GM19468 (cell line): ENCODE data around the gene EXOSC2.
"Not testable (repeated sequence)": the region's sequence is repeated elsewhere in the genome, so short reads cannot be mapped to it uniquely, and the experiment has no call there.

Experiments
- ATAC-seq: cut with Tn5 transposase; IDR thresholded peaks from one replicate; pipeline ENCODE4 v1.9.1; 2021; ENCODE audit warnings: mild to moderate bottlenecking, moderate library complexity, moderate number of reproducible peaks; ENCODE audit not compliant: unreplicated experiment; ENCODE audit errors: extremely low read depth

The EXOSC2 gene

GRCh38 chr9:130666393-130667119 lies 27.0 kb upstream of the EXOSC2 start:
- ATAC-seq: no peak

DNA sequence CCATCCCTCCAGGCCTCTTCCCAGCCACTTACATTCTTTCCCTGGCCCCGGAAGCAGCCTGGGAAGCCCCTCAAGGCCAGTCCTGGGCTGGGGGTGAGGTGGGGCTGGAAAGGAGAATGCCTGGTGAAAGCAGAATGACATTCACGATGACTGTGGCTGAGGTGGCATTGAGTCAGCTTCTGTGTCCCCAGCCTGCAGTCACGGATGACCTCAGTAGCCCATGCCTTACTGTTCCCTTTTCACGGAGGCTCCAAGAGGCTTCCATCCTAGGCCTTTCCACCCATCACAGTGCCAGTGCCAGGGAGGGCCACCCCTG lies 26.5 kb upstream of the EXOSC2 start:
- ATAC-seq: no peak

DNA sequence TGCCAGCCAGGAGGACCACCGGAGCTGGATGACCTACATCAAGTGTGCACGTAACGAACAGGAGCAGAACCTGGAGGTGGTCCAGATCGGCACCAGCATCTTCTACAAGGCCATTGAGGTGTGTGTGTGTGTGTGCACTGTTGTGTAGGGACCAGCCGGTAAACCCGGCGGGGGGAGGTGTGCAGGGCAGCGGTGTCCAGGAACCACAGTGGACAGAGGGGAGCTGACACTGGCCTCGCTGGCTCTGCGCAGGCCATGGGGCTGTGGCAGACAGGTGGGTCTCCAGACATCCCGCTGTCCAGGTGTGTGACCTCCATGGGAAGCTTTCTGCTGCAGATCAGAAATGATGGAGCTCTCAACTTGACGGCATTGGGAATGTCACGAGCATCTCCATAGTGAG lies 25.4 kb upstream of the EXOSC2 start:
- ATAC-seq: no peak

DNA sequence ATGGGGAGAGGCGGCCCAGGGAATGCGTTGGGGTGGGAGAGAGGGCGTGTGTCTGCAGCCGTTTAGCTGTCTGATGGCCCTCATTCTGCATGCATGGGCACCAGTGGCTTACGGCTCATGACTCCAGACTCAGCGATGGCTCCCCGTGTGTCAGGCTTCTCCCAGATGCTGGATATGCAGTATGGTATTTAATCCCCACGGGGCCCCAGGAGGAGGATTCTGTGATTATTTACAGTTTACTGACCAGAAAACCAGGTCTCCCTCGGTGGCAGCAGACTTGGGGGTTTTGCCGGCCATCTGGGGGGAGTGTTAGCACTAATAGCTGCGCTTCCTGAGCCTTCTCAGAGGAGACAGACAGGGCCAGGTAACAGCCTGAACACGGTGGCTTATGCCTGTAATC lies 24.9 kb upstream of the EXOSC2 start:
- ATAC-seq: no peak

GRCh38 chr9:130669965-130670364 lies 23.6 kb upstream of the EXOSC2 start:
- no peak for ATAC-seq

GRCh38 chr9:130670644-130671043 lies 22.9 kb upstream of the EXOSC2 start:
- ATAC-seq: no peak

GRCh38 chr9:130672466-130672865 lies 21.1 kb upstream of the EXOSC2 start:
- ATAC-seq: no peak

DNA sequence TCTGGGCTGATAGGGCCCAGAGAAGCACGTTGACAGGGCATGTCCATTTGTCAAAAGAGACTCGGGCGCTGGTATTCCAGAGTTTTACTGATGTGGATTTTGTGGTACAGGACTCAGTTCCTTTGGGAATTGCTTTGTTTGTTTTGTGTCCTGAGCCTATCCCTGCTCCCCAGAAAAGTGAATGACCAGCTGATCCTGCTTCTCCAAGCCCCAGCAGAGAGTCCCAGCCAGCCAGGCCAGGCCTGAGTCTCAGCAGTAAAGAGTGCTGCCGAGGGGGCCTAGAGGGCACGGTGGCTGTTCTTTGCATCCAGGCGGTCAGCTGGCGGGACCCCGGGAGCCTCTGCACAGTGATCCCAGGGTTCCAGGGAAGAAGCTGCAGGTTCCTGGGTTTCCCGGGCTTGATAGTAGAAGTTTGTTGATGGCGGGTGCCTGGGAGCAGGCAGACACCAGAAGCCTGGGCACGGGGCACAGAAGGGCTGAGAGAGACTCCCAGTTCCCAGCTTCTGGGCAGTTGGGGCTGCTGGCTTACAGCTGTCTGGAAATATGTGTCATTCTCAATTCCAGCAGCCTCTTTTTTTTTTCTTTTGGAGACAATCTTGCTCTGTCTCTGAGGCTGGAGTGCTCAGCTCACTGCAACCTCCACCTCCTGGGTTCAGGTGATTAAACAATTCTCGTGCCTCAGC lies 20.5 kb upstream of the EXOSC2 start:
- ATAC-seq: no peak

- ATAC-seq: no peak
Measured at GRCh38 chr9:130675396-130675795, 18.2 kb upstream of the EXOSC2 start.

DNA sequence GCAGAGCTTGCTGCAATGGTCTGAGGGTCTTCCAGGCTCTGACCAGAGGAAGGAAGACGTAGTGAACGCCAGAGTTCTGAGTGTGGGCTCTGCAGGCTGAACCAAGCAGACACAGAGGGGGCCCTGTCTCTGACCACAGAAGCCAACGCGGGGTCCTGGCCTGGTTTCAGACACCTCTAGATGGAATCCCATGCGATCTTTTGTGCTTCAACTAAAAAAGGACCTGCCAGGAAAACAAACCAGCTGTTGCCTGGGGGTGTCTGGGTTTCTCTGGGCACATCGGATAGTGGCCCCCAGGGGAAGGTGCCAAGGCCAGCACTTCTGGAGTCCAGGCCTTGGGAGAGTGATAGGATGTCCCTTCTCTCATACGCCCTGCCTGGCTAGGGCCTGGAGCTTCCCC lies 16.3 kb upstream of the EXOSC2 start:
- ATAC-seq: no peak

- no peak for ATAC-seq
Measured at GRCh38 chr9:130680836-130681768, 12.5 kb upstream of the EXOSC2 start.

GRCh38 chr9:130681769-130682420 lies 11.7 kb upstream of the EXOSC2 start:
- ATAC-seq: no peak

DNA sequence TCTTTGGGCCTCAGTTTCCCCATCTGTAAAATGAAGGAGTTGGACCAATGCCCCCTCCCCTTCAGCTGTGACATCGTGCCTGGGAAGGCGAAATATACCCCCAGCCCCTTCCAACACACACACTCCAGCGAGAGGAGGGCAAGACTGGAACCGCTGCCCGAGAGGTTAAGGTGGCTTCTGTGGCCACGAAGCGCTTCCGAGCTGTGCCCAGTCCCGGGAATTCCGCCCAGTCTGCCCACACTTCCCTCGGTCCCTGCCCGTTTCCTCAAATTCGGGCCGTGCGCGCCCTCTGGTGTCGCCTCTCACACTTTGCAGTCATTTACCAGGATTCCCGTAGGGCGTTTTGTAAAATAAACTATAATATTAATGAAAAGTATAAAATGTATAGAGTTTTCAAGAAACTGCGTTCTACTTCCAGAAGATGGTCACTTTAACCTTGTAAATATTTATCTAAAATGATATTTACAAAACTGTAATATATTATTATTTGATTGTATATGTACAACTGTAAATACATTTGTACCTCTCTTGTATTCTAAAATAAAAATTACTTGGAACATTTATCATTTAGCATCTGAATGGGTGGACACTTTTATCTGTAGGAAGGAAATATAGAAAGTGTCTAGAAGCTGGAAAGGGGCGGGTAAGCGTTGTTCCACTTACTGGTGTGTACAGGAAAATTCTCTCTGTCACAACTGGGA lies 11.0 kb upstream of the EXOSC2 start:
- no peak for ATAC-seq

DNA sequence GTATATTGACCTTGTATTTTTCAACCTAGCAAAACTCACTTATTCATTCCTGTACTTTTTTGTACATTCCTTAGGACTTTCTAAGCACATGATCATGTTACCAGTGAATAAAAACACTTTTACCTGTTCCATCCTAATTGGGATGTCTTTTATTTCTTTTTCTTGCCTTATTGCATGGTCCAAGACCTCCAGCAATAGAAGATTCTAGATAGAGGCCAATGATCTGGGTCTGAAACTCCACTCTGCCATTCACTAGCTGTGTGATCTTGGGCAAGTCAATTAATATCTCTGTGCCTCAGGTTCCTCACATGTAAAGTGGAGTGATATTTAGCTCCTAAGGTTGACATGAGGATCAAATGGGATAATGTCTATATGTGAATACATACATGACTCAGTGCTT lies 8.5 kb upstream of the EXOSC2 start:
- ATAC-seq: no peak

DNA sequence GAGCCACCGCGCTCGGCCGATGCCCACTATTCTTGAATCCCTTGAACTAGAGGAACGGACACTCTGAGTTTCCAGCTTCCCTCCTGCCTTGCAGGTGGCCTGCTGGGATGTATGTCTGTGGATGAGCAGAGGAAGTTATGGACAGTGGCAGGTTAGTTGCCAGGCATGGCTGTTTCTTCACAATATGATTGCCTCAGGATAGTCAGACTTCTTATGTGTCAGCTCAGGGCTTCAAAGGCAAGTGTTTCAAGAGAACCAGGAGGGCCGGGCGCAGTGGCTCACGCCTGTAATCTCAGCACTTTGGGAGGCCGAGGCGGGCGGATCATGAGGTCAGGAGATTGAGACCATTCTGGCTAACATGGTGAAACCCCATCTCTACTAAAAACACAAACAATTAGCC lies 7.6 kb upstream of the EXOSC2 start:
- not testable (repeated sequence) for ATAC-seq

- ATAC-seq: no peak
Measured at GRCh38 chr9:130687615-130688014, 6.0 kb upstream of the EXOSC2 start.

GRCh38 chr9:130688072-130688471 lies 5.5 kb upstream of the EXOSC2 start:
- ATAC-seq: no peak

- ATAC-seq: no peak
Measured at GRCh38 chr9:130689572-130689936, 4.0 kb upstream of the EXOSC2 start.

DNA sequence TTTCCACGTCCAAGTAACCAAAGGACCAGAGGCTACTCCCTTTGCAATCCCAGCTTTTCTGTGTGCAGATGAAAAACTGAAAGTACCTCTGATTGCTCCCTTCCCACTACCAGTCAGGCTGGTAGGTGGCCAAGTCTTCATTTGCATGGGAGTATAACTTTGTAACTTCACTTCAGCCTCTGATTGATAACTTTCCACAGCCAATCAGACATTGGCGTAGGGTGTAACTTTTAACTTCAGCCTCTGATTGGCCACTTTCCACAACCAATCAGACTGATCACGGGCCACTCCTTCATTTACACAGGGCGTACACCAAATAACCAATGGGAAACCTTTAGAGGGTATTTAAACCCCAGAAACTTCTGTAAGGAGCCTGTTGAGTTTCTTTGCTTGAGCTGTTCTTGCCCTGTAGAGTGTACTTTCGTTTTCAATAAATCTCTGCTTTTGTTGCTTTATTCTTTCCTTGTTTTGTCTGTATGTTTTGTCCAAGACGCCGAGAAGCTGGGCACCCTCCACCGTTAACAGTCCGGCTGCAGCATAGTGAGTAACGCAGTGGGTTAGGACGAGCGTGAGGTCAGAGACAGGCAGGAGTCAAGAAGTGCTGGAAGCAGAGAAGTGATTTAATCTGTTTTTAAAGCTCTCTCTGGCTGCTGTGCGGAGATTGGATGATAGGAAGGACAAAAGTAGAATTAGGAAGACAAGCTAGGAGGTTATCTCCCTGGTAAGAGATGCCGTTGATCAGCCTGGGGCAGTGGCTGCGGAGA lies 3.5 kb upstream of the EXOSC2 start:
- ATAC-seq: no peak
